HEK293 (cell line): ENCODE results near the gene MTHFD1L.

Experiments used
- CTCF ChIA-PET: fragments of 350-600 bp; formaldehyde crosslinking; extraction: SDS; loops from one replicate; lab custom pipeline; 2021; ENCODE audit warnings: antibody characterized with exemption; lab: Yijun Ruan, JAX
- POLR2A ChIA-PET: fragments of 300-600 bp; formaldehyde crosslinking; extraction: SDS; loops from one replicate; lab custom pipeline; 2020; ENCODE audit warnings: antibody characterized with exemption, inconsistent platforms; lab: Yijun Ruan, JAX
- H3K27ac ChIP-seq: fragments of 200-500 bp; sonication (Bioruptor generic); 2 replicates; pipeline ENCODE4 v1.5.1; 2014; ENCODE audit warnings: low read depth, low read length, control low read depth, inconsistent platforms; ENCODE audit errors: extremely low read depth
- H3K36me3 ChIP-seq, 2 experiments: fragments of 200-500 bp in 1 of 2; sonication (Bioruptor generic) in 1 of 2; 1 replicate in 1 of 2; 2 replicates in 1 of 2; pipeline ENCODE4 v1.5.1; 2014 to 2017; ENCODE audit warnings: inconsistent platforms in 2 of 2, low read length in 2 of 2; ENCODE audit not compliant: control insufficient read depth in 2 of 2, insufficient read depth in 1 of 2
- H3K4me1 ChIP-seq: fragments of 200-500 bp; sonication (Bioruptor generic); 2 replicates; pipeline ENCODE4 v1.5.1; 2014; ENCODE audit warnings: mild to moderate bottlenecking, low read length, inconsistent platforms; ENCODE audit not compliant: control insufficient read depth, insufficient read depth
- H3K4me3 ChIP-seq: 2 replicates; pipeline ENCODE4 v1.5.1; 2011; ENCODE audit warnings: low read depth, mild to moderate bottlenecking, control low read depth, low read length, moderate library complexity
- H3K9me3 ChIP-seq: fragments of 200-500 bp; sonication (Bioruptor generic); 2 replicates; pipeline ENCODE4 v1.5.1; 2014; ENCODE audit warnings: low read depth, low read length, inconsistent platforms; ENCODE audit not compliant: control insufficient read depth, insufficient read depth
- GLI4 ChIP-seq: fragments of 450-650 bp; formaldehyde crosslinking; IDR thresholded peaks from 2 replicates; pipeline ENCODE4 v1.5.1; 2016; ENCODE audit warnings: missing biosample characterization, missing genetic modification characterization
- SCRT2 ChIP-seq: fragments of 450-650 bp; formaldehyde crosslinking; IDR thresholded peaks from 2 replicates; pipeline ENCODE4 v1.5.1; 2016; ENCODE audit warnings: missing biosample characterization, missing genetic modification characterization
- SETDB1 ChIP-seq: IDR thresholded peaks from one replicate; pipeline ENCODE4 v1.6.1; 2017; ENCODE audit warnings: mild to moderate bottlenecking, low read length, moderate library complexity, mixed read lengths; ENCODE audit not compliant: insufficient read length
- YY1 ChIP-seq: fragments of 450-650 bp; formaldehyde crosslinking; IDR thresholded peaks from 2 replicates; pipeline ENCODE4 v1.5.1; 2018; ENCODE audit warnings: missing biosample characterization, missing genetic modification characterization
- ZIC2 ChIP-seq: fragments of 450-650 bp; formaldehyde crosslinking; IDR thresholded peaks from 2 replicates; pipeline ENCODE4 v1.5.1; 2016; ENCODE audit warnings: missing biosample characterization, missing genetic modification characterization
- ZNF221 ChIP-seq: fragments of 450-650 bp; formaldehyde crosslinking; IDR thresholded peaks from 2 replicates; pipeline ENCODE4 v1.5.1; 2017; ENCODE audit warnings: missing biosample characterization, missing genetic modification characterization, borderline replicate concordance
- ZNF311 ChIP-seq: fragments of 450-650 bp; formaldehyde crosslinking; IDR thresholded peaks from 2 replicates; pipeline ENCODE4 v1.5.1; 2017; ENCODE audit warnings: missing biosample characterization, missing genetic modification characterization, borderline replicate concordance
- ZNF501 ChIP-seq: fragments of 450-650 bp; formaldehyde crosslinking; IDR thresholded peaks from 2 replicates; pipeline ENCODE4 v1.5.1; 2016; ENCODE audit warnings: missing biosample characterization, missing genetic modification characterization
- ZNF560 ChIP-seq: fragments of 450-650 bp; formaldehyde crosslinking; IDR thresholded peaks from 2 replicates; pipeline ENCODE4 v1.5.1; 2017; ENCODE audit warnings: missing biosample characterization, missing genetic modification characterization, borderline replicate concordance
- ZNF571 ChIP-seq: fragments of 450-650 bp; formaldehyde crosslinking; IDR thresholded peaks from 2 replicates; pipeline ENCODE4 v1.5.0; 2017; ENCODE audit warnings: missing biosample characterization, missing genetic modification characterization
- ZNF610 ChIP-seq: fragments of 450-650 bp; formaldehyde crosslinking; IDR thresholded peaks from 2 replicates; pipeline ENCODE4 v1.5.1; 2016; ENCODE audit warnings: missing biosample characterization, missing genetic modification characterization, borderline replicate concordance
- ZNF660 ChIP-seq: fragments of 450-650 bp; IDR thresholded peaks from 2 replicates; pipeline ENCODE4 v1.5.1; 2018; ENCODE audit warnings: missing biosample characterization, mild to moderate bottlenecking, missing genetic modification characterization
- ZNF707 ChIP-seq: fragments of 450-650 bp; formaldehyde crosslinking; IDR thresholded peaks from 2 replicates; pipeline ENCODE4 v1.5.1; 2016; ENCODE audit warnings: missing biosample characterization, missing genetic modification characterization
- ZNF837 ChIP-seq: fragments of 450-650 bp; formaldehyde crosslinking; IDR thresholded peaks from 2 replicates; pipeline ENCODE4 v1.5.1; 2016; ENCODE audit warnings: missing biosample characterization, missing genetic modification characterization
- TF ChIP-seq, protein P1 (sequence below): fragments of 450-650 bp; formaldehyde crosslinking; IDR thresholded peaks from 2 replicates; pipeline ENCODE4 v1.5.1; 2016; ENCODE audit warnings: missing biosample characterization, missing genetic modification characterization
- TF ChIP-seq, protein P2 (sequence below): fragments of 450-650 bp; formaldehyde crosslinking; IDR thresholded peaks from 2 replicates; pipeline ENCODE4 v1.5.1; 2016; ENCODE audit warnings: missing biosample characterization, missing genetic modification characterization
- TF ChIP-seq, protein P3 (sequence below): fragments of 450-650 bp; formaldehyde crosslinking; IDR thresholded peaks from 2 replicates; pipeline ENCODE4 v1.5.1; 2016; ENCODE audit warnings: missing biosample characterization, missing genetic modification characterization

Gene MTHFD1L

DNA sequence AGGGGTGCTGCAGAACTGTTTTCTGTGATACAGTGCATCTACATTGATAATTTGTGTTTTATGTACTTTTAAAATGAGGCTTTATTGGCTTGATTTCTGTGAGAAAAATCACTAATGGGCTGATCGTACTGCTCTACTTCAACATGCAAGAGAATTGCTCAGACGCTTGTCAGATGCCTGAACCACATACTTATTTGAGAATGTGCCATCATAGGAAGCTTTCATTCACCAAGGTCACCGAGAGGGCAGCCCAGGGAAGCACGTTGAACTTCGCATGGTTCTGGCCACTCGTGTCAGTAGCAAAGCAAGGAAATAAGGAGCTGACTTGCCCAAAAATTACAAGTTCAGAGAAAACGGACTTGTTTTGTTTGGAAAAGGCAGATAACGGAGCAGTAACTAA lies 205.8 kb downstream of the MTHFD1L start:
- Histone ChIP-seq H3K4me1 (peaks cover 12% of the 10 kb centered on the region), H3K36me3 (no peaks in the 10 kb centered on the region), H3K27ac (no peak overlapping the region), H3K9me3 (no peaks in the 10 kb centered on the region)
- ChIA-PET CTCF (interaction anchor here (0.6 to 1.6 kb wide), 5 partner anchors 10 to 1090 kb away, joined by 3 to 5 read pairs (median 3); no protein-coding TSS in a partner anchor), POLR2A (no interaction called here)
- TF ChIP-seq ZNF610 (tag by site-specific recombination) (no peak), ZNF221 (no peak), ZNF660 (tag by site-specific recombination) (no peak), ZNF707 (tag by site-specific recombination) (no peak), ZNF560 (no peak), YY1 (tag by site-specific recombination) (no peak), ZNF501 (tag by site-specific recombination) (no peak), ZNF571 (tag by site-specific recombination) (no peak), ZIC2 (tag by site-specific recombination) (no peak), ZNF837 (tag by site-specific recombination) (no peak), ZNF311 (tag by site-specific recombination) (no peak), SCRT2 (no peak), GLI4 (tag by site-specific recombination) (no peak), SETDB1 (no peak)
- TF ChIP-seq, protein P1, sequence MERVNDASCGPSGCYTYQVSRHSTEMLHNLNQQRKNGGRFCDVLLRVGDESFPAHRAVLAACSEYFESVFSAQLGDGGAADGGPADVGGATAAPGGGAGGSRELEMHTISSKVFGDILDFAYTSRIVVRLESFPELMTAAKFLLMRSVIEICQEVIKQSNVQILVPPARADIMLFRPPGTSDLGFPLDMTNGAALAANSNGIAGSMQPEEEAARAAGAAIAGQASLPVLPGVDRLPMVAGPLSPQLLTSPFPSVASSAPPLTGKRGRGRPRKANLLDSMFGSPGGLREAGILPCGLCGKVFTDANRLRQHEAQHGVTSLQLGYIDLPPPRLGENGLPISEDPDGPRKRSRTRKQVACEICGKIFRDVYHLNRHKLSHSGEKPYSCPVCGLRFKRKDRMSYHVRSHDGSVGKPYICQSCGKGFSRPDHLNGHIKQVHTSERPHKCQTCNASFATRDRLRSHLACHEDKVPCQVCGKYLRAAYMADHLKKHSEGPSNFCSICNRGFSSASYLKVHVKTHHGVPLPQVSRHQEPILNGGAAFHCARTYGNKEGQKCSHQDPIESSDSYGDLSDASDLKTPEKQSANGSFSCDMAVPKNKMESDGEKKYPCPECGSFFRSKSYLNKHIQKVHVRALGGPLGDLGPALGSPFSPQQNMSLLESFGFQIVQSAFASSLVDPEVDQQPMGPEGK (tag by site-specific recombination) = no peak
- TF ChIP-seq, protein P2, sequence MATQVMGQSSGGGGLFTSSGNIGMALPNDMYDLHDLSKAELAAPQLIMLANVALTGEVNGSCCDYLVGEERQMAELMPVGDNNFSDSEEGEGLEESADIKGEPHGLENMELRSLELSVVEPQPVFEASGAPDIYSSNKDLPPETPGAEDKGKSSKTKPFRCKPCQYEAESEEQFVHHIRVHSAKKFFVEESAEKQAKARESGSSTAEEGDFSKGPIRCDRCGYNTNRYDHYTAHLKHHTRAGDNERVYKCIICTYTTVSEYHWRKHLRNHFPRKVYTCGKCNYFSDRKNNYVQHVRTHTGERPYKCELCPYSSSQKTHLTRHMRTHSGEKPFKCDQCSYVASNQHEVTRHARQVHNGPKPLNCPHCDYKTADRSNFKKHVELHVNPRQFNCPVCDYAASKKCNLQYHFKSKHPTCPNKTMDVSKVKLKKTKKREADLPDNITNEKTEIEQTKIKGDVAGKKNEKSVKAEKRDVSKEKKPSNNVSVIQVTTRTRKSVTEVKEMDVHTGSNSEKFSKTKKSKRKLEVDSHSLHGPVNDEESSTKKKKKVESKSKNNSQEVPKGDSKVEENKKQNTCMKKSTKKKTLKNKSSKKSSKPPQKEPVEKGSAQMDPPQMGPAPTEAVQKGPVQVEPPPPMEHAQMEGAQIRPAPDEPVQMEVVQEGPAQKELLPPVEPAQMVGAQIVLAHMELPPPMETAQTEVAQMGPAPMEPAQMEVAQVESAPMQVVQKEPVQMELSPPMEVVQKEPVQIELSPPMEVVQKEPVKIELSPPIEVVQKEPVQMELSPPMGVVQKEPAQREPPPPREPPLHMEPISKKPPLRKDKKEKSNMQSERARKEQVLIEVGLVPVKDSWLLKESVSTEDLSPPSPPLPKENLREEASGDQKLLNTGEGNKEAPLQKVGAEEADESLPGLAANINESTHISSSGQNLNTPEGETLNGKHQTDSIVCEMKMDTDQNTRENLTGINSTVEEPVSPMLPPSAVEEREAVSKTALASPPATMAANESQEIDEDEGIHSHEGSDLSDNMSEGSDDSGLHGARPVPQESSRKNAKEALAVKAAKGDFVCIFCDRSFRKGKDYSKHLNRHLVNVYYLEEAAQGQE (tag by site-specific recombination) = no peak
- TF ChIP-seq, all 188 proteins: peak for 0
- no peak overlapping the region for H3K4me3 ChIP-seq

DNA sequence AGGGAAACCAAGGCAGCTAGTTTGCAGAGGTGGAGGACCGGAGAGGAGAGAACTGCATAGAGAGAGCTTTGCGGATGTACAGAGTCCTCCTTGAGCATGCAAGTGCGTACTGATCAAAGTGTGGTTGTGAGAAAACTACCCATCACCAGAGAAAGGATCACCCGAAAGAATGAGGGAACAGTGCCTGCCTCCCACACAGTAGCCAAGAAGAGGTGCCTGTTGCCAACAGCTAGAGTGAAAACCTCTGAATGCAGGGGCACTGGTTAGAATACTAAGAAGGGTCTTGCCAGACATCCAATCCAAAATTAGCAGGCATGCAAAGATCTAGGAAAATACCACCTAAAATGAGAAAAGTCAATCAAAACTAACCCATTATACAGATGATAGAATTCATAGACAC lies 207.6 kb downstream of the MTHFD1L start:
- Histone ChIP-seq H3K9me3 (no peaks in the 10 kb centered on the region), H3K27ac (no peak overlapping the region), H3K4me3 (no peak overlapping the region), H3K36me3 (no peaks in the 10 kb centered on the region), H3K4me1 (peaks cover 3% of the 10 kb centered on the region)
- TF ChIP-seq, protein P3, sequence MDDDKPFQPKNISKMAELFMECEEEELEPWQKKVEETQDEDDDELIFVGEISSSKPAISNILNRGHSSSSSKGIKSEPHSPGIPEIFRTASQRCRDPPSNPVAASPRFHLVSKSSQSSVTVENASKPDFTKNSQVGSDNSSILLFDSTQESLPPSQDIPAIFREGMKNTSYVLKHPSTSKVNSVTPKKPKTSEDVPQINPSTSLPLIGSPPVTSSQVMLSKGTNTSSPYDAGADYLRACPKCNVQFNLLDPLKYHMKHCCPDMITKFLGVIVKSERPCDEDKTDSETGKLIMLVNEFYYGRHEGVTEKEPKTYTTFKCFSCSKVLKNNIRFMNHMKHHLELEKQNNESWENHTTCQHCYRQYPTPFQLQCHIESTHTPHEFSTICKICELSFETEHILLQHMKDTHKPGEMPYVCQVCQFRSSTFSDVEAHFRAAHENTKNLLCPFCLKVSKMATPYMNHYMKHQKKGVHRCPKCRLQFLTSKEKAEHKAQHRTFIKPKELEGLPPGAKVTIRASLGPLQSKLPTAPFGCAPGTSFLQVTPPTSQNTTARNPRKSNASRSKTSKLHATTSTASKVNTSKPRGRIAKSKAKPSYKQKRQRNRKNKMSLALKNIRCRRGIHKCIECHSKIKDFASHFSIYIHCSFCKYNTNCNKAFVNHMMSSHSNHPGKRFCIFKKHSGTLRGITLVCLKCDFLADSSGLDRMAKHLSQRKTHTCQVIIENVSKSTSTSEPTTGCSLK (tag by site-specific recombination) = no peak
- POLR2A ChIA-PET = no interaction called here
- CTCF ChIA-PET = interaction anchor here (0.5 to 1.3 kb wide), 2 partner anchors 49 to 262 kb away, joined by 3 read pairs; no protein-coding TSS in a partner anchor
